ENCODE results near the gene CDC45. TPM values are rescaled to one million over a fixed set of nuclear protein-coding genes. Genes with fewer than 3 reads are reported as not detected.

Gene CDC45
- total and polyA plus RNA-seq, 2 donors = 5.1 to 31.7 TPM

- Histone ChIP-seq H3K4me1 (ENCODE audit: control insufficient read depth in 2 of 2, insufficient read depth in 2 of 2, low read length in 2 of 2) (no peaks in the 10 kb centered on the region), H3K4me3 (ENCODE audit: low read length in 2 of 2) (no peak overlapping the region), H3K27me3 (ENCODE audit: control insufficient read depth in 2 of 2, insufficient read depth in 1 of 2, low read length in 1 of 2) (no peaks in the 10 kb centered on the region), H3K27ac (ENCODE audit: low read depth in 1 of 2, low read length in 1 of 2) (no peak overlapping the region), H3K9me3 (ENCODE audit: control insufficient read depth in 2 of 2, insufficient read depth in 1 of 2, low read length in 1 of 2) (no peaks in the 10 kb centered on the region), H3K36me3 (ENCODE audit: control insufficient read depth in 2 of 2, insufficient read depth in 2 of 2, low read length in 1 of 2) (peaks cover 68 to 80% of the 10 kb centered on the region in 2 donors)
- no peak for DNase-seq (ENCODE audit: low read depth in 6 of 9, low spot score in 9 of 9)
- WGBS = 98% methylated on average over 4 of the region's 4 CpGs
Observed at GRCh38 chr22:19464975-19465374, 14.7 kb upstream of the CDC45 start.

- no peaks in the 10 kb centered on the region for H3K4me1 ChIP-seq (ENCODE audit: control insufficient read depth in 2 of 2, insufficient read depth in 2 of 2, low read length in 2 of 2)
- WGBS = 98% methylated on average over 14 of the region's 14 CpGs
- H3K36me3 ChIP-seq (ENCODE audit: control insufficient read depth in 2 of 2, insufficient read depth in 2 of 2, low read length in 1 of 2) = peaks cover 73 to 80% of the 10 kb centered on the region in 2 donors
- no peaks in the 10 kb centered on the region for H3K27me3 ChIP-seq (ENCODE audit: control insufficient read depth in 2 of 2, insufficient read depth in 1 of 2, low read length in 1 of 2)
- DNase-seq (ENCODE audit: low read depth in 6 of 9, low spot score in 9 of 9) = no peak
- no peak overlapping the region for H3K4me3 ChIP-seq (ENCODE audit: low read length in 2 of 2)
- H3K9me3 ChIP-seq (ENCODE audit: control insufficient read depth in 2 of 2, insufficient read depth in 1 of 2, low read length in 1 of 2) = no peaks in the 10 kb centered on the region
- no peak overlapping the region for H3K27ac ChIP-seq (ENCODE audit: low read depth in 1 of 2, low read length in 1 of 2)
Observed at GRCh38 chr22:19466126-19466716, 13.5 kb upstream of the CDC45 start.

- H3K36me3 ChIP-seq (ENCODE audit: control insufficient read depth in 2 of 2, insufficient read depth in 2 of 2, low read length in 1 of 2) = peaks cover 82 to 85% of the 10 kb centered on the region in 2 donors
- no peaks in the 10 kb centered on the region for H3K27me3 ChIP-seq (ENCODE audit: control insufficient read depth in 2 of 2, insufficient read depth in 1 of 2, low read length in 1 of 2)
- WGBS = 97% methylated on average over 9 of the region's 9 CpGs
- H3K4me1 ChIP-seq (ENCODE audit: control insufficient read depth in 2 of 2, insufficient read depth in 2 of 2, low read length in 2 of 2) = no peaks in the 10 kb centered on the region
- no peak for DNase-seq (ENCODE audit: low read depth in 6 of 9, low spot score in 9 of 9)
- H3K9me3 ChIP-seq (ENCODE audit: control insufficient read depth in 2 of 2, insufficient read depth in 1 of 2, low read length in 1 of 2) = no peaks in the 10 kb centered on the region
- no peak overlapping the region for H3K4me3 ChIP-seq (ENCODE audit: low read length in 2 of 2)
- no peak overlapping the region for H3K27ac ChIP-seq (ENCODE audit: low read depth in 1 of 2, low read length in 1 of 2)
Observed at GRCh38 chr22:19466848-19467752, 12.6 kb upstream of the CDC45 start.

GRCh38 chr22:19467912-19468311, 11.8 kb upstream of the CDC45 start:
- no peak for DNase-seq (ENCODE audit: low read depth in 6 of 9, low spot score in 9 of 9)
- H3K4me1 ChIP-seq (ENCODE audit: control insufficient read depth in 2 of 2, insufficient read depth in 2 of 2, low read length in 2 of 2) = no peaks in the 10 kb centered on the region
- no peaks in the 10 kb centered on the region for H3K27me3 ChIP-seq (ENCODE audit: control insufficient read depth in 2 of 2, insufficient read depth in 1 of 2, low read length in 1 of 2)
- no peak overlapping the region for H3K4me3 ChIP-seq (ENCODE audit: low read length in 2 of 2)
- H3K9me3 ChIP-seq (ENCODE audit: control insufficient read depth in 2 of 2, insufficient read depth in 1 of 2, low read length in 1 of 2) = no peaks in the 10 kb centered on the region
- 99% methylated on average over 6 of the region's 6 CpGs for WGBS
- peaks cover 86 to 91% of the 10 kb centered on the region in 2 donors for H3K36me3 ChIP-seq (ENCODE audit: control insufficient read depth in 2 of 2, insufficient read depth in 2 of 2, low read length in 1 of 2)
- H3K27ac ChIP-seq (ENCODE audit: low read depth in 1 of 2, low read length in 1 of 2) = no peak overlapping the region

- Histone ChIP-seq H3K27ac (ENCODE audit: low read depth in 1 of 2, low read length in 1 of 2) (no peak overlapping the region), H3K36me3 (ENCODE audit: control insufficient read depth in 2 of 2, insufficient read depth in 2 of 2, low read length in 1 of 2) (peaks cover 91 to 92% of the 10 kb centered on the region in 2 donors), H3K4me1 (ENCODE audit: control insufficient read depth in 2 of 2, insufficient read depth in 2 of 2, low read length in 2 of 2) (no peaks in the 10 kb centered on the region), H3K4me3 (ENCODE audit: low read length in 2 of 2) (no peak overlapping the region), H3K9me3 (ENCODE audit: control insufficient read depth in 2 of 2, insufficient read depth in 1 of 2, low read length in 1 of 2) (no peaks in the 10 kb centered on the region), H3K27me3 (ENCODE audit: control insufficient read depth in 2 of 2, insufficient read depth in 1 of 2, low read length in 1 of 2) (no peaks in the 10 kb centered on the region)
- DNase-seq (ENCODE audit: low read depth in 6 of 9, low spot score in 9 of 9) = no peak
- 99% methylated on average over 7 of the region's 7 CpGs for WGBS
Observed at GRCh38 chr22:19469421-19469820, 10.3 kb upstream of the CDC45 start.

GRCh38 chr22:19470010-19470409, 9.7 kb upstream of the CDC45 start:
- Histone ChIP-seq H3K4me3 (ENCODE audit: low read length in 2 of 2) (no peak overlapping the region), H3K36me3 (ENCODE audit: control insufficient read depth in 2 of 2, insufficient read depth in 2 of 2, low read length in 1 of 2) (peaks cover 90 to 91% of the 10 kb centered on the region in 2 donors), H3K27ac (ENCODE audit: low read depth in 1 of 2, low read length in 1 of 2) (no peak overlapping the region), H3K4me1 (ENCODE audit: control insufficient read depth in 2 of 2, insufficient read depth in 2 of 2, low read length in 2 of 2) (no peaks in the 10 kb centered on the region), H3K9me3 (ENCODE audit: control insufficient read depth in 2 of 2, insufficient read depth in 1 of 2, low read length in 1 of 2) (no peaks in the 10 kb centered on the region), H3K27me3 (ENCODE audit: control insufficient read depth in 2 of 2, insufficient read depth in 1 of 2, low read length in 1 of 2) (no peaks in the 10 kb centered on the region)
- 98% methylated on average over 2 of the region's 2 CpGs for WGBS
- no peak for DNase-seq (ENCODE audit: low read depth in 6 of 9, low spot score in 9 of 9)

- Histone ChIP-seq H3K4me1 (ENCODE audit: control insufficient read depth in 2 of 2, insufficient read depth in 2 of 2, low read length in 2 of 2) (no peaks in the 10 kb centered on the region), H3K36me3 (ENCODE audit: control insufficient read depth in 2 of 2, insufficient read depth in 2 of 2, low read length in 1 of 2) (peaks cover 80 to 82% of the 10 kb centered on the region in 2 donors), H3K27ac (ENCODE audit: low read depth in 1 of 2, low read length in 1 of 2) (no peak overlapping the region), H3K9me3 (ENCODE audit: control insufficient read depth in 2 of 2, insufficient read depth in 1 of 2, low read length in 1 of 2) (no peaks in the 10 kb centered on the region), H3K4me3 (ENCODE audit: low read length in 2 of 2) (no peak overlapping the region), H3K27me3 (ENCODE audit: control insufficient read depth in 2 of 2, insufficient read depth in 1 of 2, low read length in 1 of 2) (no peaks in the 10 kb centered on the region)
- WGBS = 97% methylated on average over 11 of the region's 11 CpGs
- DNase-seq (ENCODE audit: low read depth in 6 of 9, low spot score in 9 of 9) = no peak
Observed at GRCh38 chr22:19471572-19471971, 8.1 kb upstream of the CDC45 start.

GRCh38 chr22:19472233-19472632, 7.5 kb upstream of the CDC45 start:
- Histone ChIP-seq H3K9me3 (ENCODE audit: control insufficient read depth in 2 of 2, insufficient read depth in 1 of 2, low read length in 1 of 2) (no peaks in the 10 kb centered on the region), H3K27ac (ENCODE audit: low read depth in 1 of 2, low read length in 1 of 2) (no peak overlapping the region), H3K36me3 (ENCODE audit: control insufficient read depth in 2 of 2, insufficient read depth in 2 of 2, low read length in 1 of 2) (peaks cover 74 to 76% of the 10 kb centered on the region in 2 donors), H3K27me3 (ENCODE audit: control insufficient read depth in 2 of 2, insufficient read depth in 1 of 2, low read length in 1 of 2) (no peaks in the 10 kb centered on the region), H3K4me1 (ENCODE audit: control insufficient read depth in 2 of 2, insufficient read depth in 2 of 2, low read length in 2 of 2) (no peaks in the 10 kb centered on the region), H3K4me3 (ENCODE audit: low read length in 2 of 2) (no peak overlapping the region)
- no peak for DNase-seq (ENCODE audit: low read depth in 6 of 9, low spot score in 9 of 9)
- WGBS = 97% methylated on average over 8 of the region's 8 CpGs

- no peak overlapping the region for H3K27ac ChIP-seq (ENCODE audit: low read depth in 1 of 2, low read length in 1 of 2)
- no peaks in the 10 kb centered on the region for H3K9me3 ChIP-seq (ENCODE audit: control insufficient read depth in 2 of 2, insufficient read depth in 1 of 2, low read length in 1 of 2)
- H3K4me1 ChIP-seq (ENCODE audit: control insufficient read depth in 2 of 2, insufficient read depth in 2 of 2, low read length in 2 of 2) = peaks cover 5% of the 10 kb centered on the region in 2 donors
- H3K27me3 ChIP-seq (ENCODE audit: control insufficient read depth in 2 of 2, insufficient read depth in 1 of 2, low read length in 1 of 2) = no peaks in the 10 kb centered on the region
- 96% methylated on average over 3 of the region's 3 CpGs for WGBS
- DNase-seq (ENCODE audit: low read depth in 6 of 9, low spot score in 9 of 9) = no peak
- no peak overlapping the region for H3K4me3 ChIP-seq (ENCODE audit: low read length in 2 of 2)
- H3K36me3 ChIP-seq (ENCODE audit: control insufficient read depth in 2 of 2, insufficient read depth in 2 of 2, low read length in 1 of 2) = peaks cover 60 to 62% of the 10 kb centered on the region in 2 donors
Observed at GRCh38 chr22:19473578-19473977, 6.1 kb upstream of the CDC45 start.

All from thymus (tissue), 11 donors.